Right cardiac atrium (tissue), 5 donors: ENCODE results near the gene ATRN. TPM values are rescaled to one million over a fixed set of nuclear protein-coding genes. Genes with fewer than 3 reads are reported as not detected.

Experiments used
- ATAC-seq, 2 donors: fragments of 200-7000 bp; cut with Tn5 transposase; one replicate each; pipeline versions ENCODE4 v1.8.0 to v1.9.1; 2020; ENCODE audit warnings: moderate library complexity in 2 of 2, mild to moderate bottlenecking in 1 of 2
- DNase-seq, 3 donors: peaks; one replicate each; pipeline ENCODE4 v3.0.0-alpha.2; 2020
- H3K27ac ChIP-seq: one replicate; pipeline ENCODE4 v1.5.1; 2013; ENCODE audit warnings: mild to moderate bottlenecking, low read length, control low read depth, moderate library complexity
- H3K27me3 ChIP-seq: one replicate; pipeline ENCODE4 v1.6.1; 2013; ENCODE audit not compliant: control insufficient read depth, insufficient read depth
- H3K4me1 ChIP-seq: one replicate; pipeline ENCODE4 v1.6.1; 2013; ENCODE audit warnings: low read length; ENCODE audit not compliant: control insufficient read depth, insufficient read depth
- H3K4me3 ChIP-seq: one replicate; pipeline ENCODE4 v1.5.1; 2013; ENCODE audit warnings: low read length, control low read depth
- H3K9me3 ChIP-seq: one replicate; pipeline ENCODE4 v1.6.1; 2013; ENCODE audit warnings: low read length; ENCODE audit not compliant: control insufficient read depth
- WGBS: extraction: QIAGEN DNeasy Blood & Tissue Kit; methylation state at CpG from one replicate; pipeline ENCODE4 v1.1.7; 2013; 5-methylcytosine and 5-hydroxymethylcytosine counted together
- intact Hi-C, 4 donors: fragments of 100-400 bp; cut with DNase I; formaldehyde crosslinking; loops; one replicate each; pipeline versions ENCODE4 v1.11.0 to v1.14.0; 2022 to 2023
- polyA plus RNA-seq: library from polyadenylated mRNA; stranded (reverse); fragments of 200-250 nt; gene quantifications from one replicate; pipeline ENCODE4 v1.2.3, GENCODE V29; 2013
- total RNA-seq, 4 donors: library from RNA; stranded (reverse); fragmentation: NEBNext Ultra II Directional; extraction: Animal tissue kit (Norgen Biotek cat#: 25700); gene quantifications; one replicate each; pipeline ENCODE4 v1.2.1, GENCODE V29; 2021
- donor health status: healthy with polysubstance abuse.
- donor health status: DM: no; HTN: yes; CAD: no.
- donor health status: DM: no; HTN: no; CAD: no.
- donor health status: DM: no; HTN: yes; CAD: no; lungs with severe emphysema.
- donor health status: DM: yes; HTN: yes; CAD: no.

Gene ATRN
- total and polyA plus RNA-seq, 5 donors = 9.5 to 33.1 (median 31.7) TPM

- ATAC-seq (no peak), DNase-seq (no peak)
- intact Hi-C loops = no loop called here
- Histone ChIP-seq H3K27me3 (no peaks in the 10 kb centered on the region), H3K4me3 (no peak overlapping the region), H3K27ac (no peak overlapping the region), H3K4me1 (no peaks in the 10 kb centered on the region), H3K9me3 (no peaks in the 10 kb centered on the region)
Measured at GRCh38 chr20:3647473-3647872, 176.7 kb downstream of the ATRN start.

- Histone ChIP-seq H3K9me3 (no peaks in the 10 kb centered on the region), H3K27ac (no peak overlapping the region), H3K4me1 (no peaks in the 10 kb centered on the region), H3K4me3 (no peak overlapping the region), H3K27me3 (no peaks in the 10 kb centered on the region)
- intact Hi-C loops = no loop called here
- WGBS = 92% methylated on average over 9 of the region's 9 CpGs
- ATAC-seq = no peak
- no peak for DNase-seq
Measured at GRCh38 chr20:3648951-3649350, 178.1 kb downstream of the ATRN start.

GRCh38 chr20:3651204-3651962, 180.6 kb downstream of the ATRN start:
- ATAC-seq (peak in 1 of 2 donors; percentile 26), DNase-seq (no peak)
- intact Hi-C loops = no loop called here

GRCh38 chr20:3652221-3652620, 181.4 kb downstream of the ATRN start:
- no peaks in the 10 kb centered on the region for H3K9me3 ChIP-seq
- no peak overlapping the region for H3K4me3 ChIP-seq
- DNase-seq = no peak
- no peak overlapping the region for H3K27ac ChIP-seq
- H3K4me1 ChIP-seq = no peaks in the 10 kb centered on the region
- no peaks in the 10 kb centered on the region for H3K27me3 ChIP-seq
- intact Hi-C loops = no loop called here
- no peak for ATAC-seq
- 92% methylated on average over 9 of the region's 9 CpGs for WGBS

More at GRCh38 chr20:3651204-3651962, 180.6 kb downstream of the ATRN start:
- WGBS = 83% methylated on average over 9 of the region's 9 CpGs
- Histone ChIP-seq H3K9me3 (no peaks in the 10 kb centered on the region), H3K27ac (no peak overlapping the region), H3K4me1 (no peaks in the 10 kb centered on the region), H3K27me3 (no peaks in the 10 kb centered on the region), H3K4me3 (no peak overlapping the region)

GRCh38 chr20:3652676-3653596, 182.1 kb downstream of the ATRN start:
- no peak for ATAC-seq
- intact Hi-C loops = no loop called here
- 77% methylated on average over 10 of the region's 10 CpGs for WGBS
- Histone ChIP-seq H3K27me3 (no peaks in the 10 kb centered on the region), H3K27ac (no peak overlapping the region), H3K4me3 (no peak overlapping the region), H3K4me1 (no peaks in the 10 kb centered on the region), H3K9me3 (no peaks in the 10 kb centered on the region)
- DNase-seq = no peak

- no peak for ATAC-seq
- H3K4me1 ChIP-seq = no peaks in the 10 kb centered on the region
- H3K27ac ChIP-seq = no peak overlapping the region
- no peaks in the 10 kb centered on the region for H3K9me3 ChIP-seq
- intact Hi-C loops = no loop called here
- H3K27me3 ChIP-seq = no peaks in the 10 kb centered on the region
- no peak overlapping the region for H3K4me3 ChIP-seq
- 55% methylated on average over 2 of the region's 2 CpGs for WGBS
- DNase-seq = no peak
Measured at GRCh38 chr20:3653921-3654320, 183.1 kb downstream of the ATRN start.

- intact Hi-C loops = no loop called here
- no peak overlapping the region for H3K4me3 ChIP-seq
- no peak for ATAC-seq
- no peak for DNase-seq
- no peaks in the 10 kb centered on the region for H3K4me1 ChIP-seq
- H3K27me3 ChIP-seq = no peaks in the 10 kb centered on the region
- WGBS = 77% methylated on average over 17 of the region's 17 CpGs
- H3K9me3 ChIP-seq = no peaks in the 10 kb centered on the region
- H3K27ac ChIP-seq = no peak overlapping the region
Measured at GRCh38 chr20:3654326-3655130, 183.7 kb downstream of the ATRN start.

GRCh38 chr20:3655131-3655405, 184.2 kb downstream of the ATRN start:
- H3K4me3 ChIP-seq = no peak overlapping the region
- ATAC-seq (no peak), DNase-seq (no peak)
- intact Hi-C loops = no loop called here
- H3K27me3 ChIP-seq = no peaks in the 10 kb centered on the region
- 85% methylated on average over 4 of the region's 4 CpGs for WGBS
- H3K27ac ChIP-seq = no peak overlapping the region
- no peaks in the 10 kb centered on the region for H3K9me3 ChIP-seq
- H3K4me1 ChIP-seq = no peaks in the 10 kb centered on the region

GRCh38 chr20:3658019-3658715, 187.3 kb downstream of the ATRN start:
- Histone ChIP-seq H3K4me1 (no peaks in the 10 kb centered on the region), H3K4me3 (no peak overlapping the region), H3K27me3 (no peaks in the 10 kb centered on the region), H3K9me3 (no peaks in the 10 kb centered on the region), H3K27ac (no peak overlapping the region)
- WGBS = 91% methylated on average over 7 of the region's 7 CpGs
- intact Hi-C loops = no loop called here
- ATAC-seq = no peak
- DNase-seq = no peak

- H3K27me3 ChIP-seq = no peaks in the 10 kb centered on the region
- H3K4me3 ChIP-seq = no peak overlapping the region
- no peaks in the 10 kb centered on the region for H3K9me3 ChIP-seq
- ATAC-seq = no peak
- WGBS = 59% methylated on average over 8 of the region's 8 CpGs
- H3K4me1 ChIP-seq = no peaks in the 10 kb centered on the region
- intact Hi-C loops = no loop called here
- DNase-seq = no peak
- no peak overlapping the region for H3K27ac ChIP-seq
Measured at GRCh38 chr20:3658716-3659491, 188.1 kb downstream of the ATRN start.
